ENCODE measurements around the gene FARS2.

- TF ChIP-seq, protein P1, sequence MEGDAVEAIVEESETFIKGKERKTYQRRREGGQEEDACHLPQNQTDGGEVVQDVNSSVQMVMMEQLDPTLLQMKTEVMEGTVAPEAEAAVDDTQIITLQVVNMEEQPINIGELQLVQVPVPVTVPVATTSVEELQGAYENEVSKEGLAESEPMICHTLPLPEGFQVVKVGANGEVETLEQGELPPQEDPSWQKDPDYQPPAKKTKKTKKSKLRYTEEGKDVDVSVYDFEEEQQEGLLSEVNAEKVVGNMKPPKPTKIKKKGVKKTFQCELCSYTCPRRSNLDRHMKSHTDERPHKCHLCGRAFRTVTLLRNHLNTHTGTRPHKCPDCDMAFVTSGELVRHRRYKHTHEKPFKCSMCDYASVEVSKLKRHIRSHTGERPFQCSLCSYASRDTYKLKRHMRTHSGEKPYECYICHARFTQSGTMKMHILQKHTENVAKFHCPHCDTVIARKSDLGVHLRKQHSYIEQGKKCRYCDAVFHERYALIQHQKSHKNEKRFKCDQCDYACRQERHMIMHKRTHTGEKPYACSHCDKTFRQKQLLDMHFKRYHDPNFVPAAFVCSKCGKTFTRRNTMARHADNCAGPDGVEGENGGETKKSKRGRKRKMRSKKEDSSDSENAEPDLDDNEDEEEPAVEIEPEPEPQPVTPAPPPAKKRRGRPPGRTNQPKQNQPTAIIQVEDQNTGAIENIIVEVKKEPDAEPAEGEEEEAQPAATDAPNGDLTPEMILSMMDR (IDR thresholded peaks at IDR 0.05 in 8 of 11, conservative IDR thresholded peaks at IDR 0.05 in 3 of 11) = no peak
- TF ChIP-seq POLR2AphosphoS5 (IDR thresholded peaks at IDR 0.05) = no peak
These were observed 8.9 kb downstream of the FARS2 start for GRCh38 chr6:5270093-5270680.

Measured in spleen (tissue), 7 donors.